GM21619 (cell line): Measurements from ENCODE around the gene TMEM258.

Source experiments
- ATAC-seq: cut with Tn5 transposase; IDR thresholded peaks from one replicate; pipeline ENCODE4 v1.9.1; 2021; ENCODE audit not compliant: unreplicated experiment

Gene TMEM258

GRCh38 chr11:61762223-61762615, 30.2 kb downstream of the TMEM258 start:
- no peak for ATAC-seq

DNA sequence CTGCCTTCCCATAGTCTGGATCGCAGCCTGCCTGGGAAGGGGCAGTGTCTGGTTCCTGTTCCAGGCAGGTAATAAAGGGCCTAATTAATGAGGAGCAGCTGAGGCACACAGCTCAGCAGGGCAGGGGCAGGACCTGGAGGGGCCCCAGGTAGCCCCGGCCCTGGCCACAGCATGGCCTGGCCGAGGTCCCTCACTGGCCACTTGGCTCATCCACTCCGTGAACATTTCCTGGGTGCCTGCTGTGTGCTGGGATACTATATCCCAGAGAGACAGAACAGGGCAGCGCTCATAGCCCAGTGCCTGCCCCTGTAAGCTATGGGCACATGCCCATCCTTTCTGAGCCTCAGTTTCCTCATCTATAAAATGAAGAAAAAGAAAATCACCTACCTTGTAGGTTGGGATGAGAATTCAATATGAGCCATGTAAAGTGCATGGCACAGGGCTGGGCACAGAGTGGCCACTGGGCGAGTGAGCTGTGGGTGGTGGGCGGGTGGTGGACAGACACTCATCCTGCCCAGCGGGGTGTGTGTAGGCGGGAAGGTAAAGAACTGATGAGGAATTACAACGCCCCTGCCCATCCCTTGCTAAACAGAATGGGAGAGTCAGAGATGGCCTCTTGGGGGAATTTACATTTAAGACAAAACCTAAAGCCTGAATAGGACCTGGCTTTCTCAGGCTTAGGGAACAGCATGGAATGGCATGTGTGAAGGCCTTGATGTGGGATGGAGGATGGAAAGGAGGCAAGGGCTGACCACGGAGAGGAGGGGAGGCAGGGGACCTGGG, 30.8 kb downstream of the TMEM258 start:
- ATAC-seq, result no peak

- ATAC-seq, result no peak
These were observed 31.5 kb downstream of the TMEM258 start for GRCh38 chr11:61760946-61761345.

DNA sequence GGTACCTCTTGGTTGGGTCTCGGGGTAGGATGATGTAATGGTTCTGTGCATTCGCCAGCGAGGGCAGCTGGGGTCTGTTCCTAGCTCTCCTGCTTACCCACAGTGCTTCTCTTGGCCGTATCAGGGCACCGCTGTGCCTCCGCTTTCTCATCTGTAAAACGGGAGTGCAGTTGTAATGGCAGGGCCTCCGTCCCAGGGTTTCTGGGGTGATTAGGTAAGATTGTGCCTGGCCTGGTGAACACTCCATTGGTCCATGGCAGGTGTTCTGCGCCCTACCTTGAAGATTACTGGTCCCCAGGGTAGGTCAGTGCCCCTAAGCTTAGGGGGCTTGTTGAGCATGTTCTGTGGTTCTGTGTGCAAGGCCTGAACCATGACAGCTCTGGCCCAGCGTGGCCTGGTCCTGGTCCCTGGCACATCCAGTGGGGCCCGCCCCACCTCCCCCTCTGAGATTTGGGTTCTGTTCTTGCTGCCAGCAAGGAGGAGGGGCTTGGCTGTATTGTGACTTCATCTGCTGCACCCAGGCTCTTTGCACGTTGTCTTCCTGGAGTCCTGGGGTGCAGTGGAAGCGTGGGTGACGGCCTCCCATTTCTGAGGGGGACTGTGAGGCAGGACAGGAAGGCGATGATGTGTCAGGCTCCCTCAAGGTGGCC, 35.1 kb downstream of the TMEM258 start:
- ATAC-seq, result no peak

GRCh38 chr11:61756452-61757212, 35.8 kb downstream of the TMEM258 start:
- ATAC-seq, result no peak

DNA sequence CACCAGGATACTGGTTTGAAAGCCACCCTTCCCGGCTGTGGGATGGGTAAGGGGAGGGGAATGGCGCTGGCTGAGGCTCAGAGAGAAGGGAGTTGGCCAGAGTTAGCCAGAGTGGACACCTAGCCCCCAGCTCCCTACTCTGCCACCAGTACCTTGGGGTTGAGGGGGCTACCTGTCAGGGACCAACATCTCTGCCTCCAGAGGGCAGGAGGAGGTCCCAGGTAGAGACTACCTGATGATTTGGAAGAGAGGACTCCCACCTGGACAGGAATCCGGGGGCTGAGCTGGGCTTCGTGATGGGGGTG, 36.3 kb downstream of the TMEM258 start:
- no peak for ATAC-seq

GRCh38 chr11:61754534-61755482, 37.6 kb downstream of the TMEM258 start:
- ATAC-seq, result no peak

GRCh38 chr11:61753672-61754071, 38.7 kb downstream of the TMEM258 start:
- no peak for ATAC-seq

DNA sequence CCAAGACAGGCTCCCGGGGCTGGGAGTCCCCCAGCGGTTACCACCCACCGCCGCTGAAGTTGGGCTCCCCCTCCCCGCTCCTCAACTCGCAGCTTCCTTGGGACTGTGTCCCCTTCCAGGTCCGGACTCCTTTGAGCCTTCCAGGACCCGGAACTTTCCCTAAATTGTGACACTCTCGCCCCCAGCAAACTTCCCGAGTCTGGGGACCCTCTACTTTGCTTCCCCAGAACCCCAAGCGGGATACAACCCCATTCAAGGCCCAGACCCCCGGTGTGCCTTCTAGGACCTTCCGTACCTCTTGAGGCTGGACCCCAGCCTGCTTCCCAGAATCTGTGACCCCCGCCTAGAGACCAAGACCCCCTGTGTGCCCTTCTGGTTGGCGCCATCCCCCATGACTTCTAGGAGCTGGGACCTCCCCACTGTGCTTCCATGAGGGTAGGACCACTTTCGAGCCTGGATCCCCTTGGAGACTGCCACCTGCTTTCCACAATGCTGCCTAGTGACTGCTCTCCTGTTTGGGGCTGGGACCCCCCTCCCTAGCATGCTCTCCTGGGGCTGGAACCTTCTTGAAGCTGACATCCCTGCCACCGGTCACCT, 39.4 kb downstream of the TMEM258 start:
- ATAC-seq, result no peak

DNA sequence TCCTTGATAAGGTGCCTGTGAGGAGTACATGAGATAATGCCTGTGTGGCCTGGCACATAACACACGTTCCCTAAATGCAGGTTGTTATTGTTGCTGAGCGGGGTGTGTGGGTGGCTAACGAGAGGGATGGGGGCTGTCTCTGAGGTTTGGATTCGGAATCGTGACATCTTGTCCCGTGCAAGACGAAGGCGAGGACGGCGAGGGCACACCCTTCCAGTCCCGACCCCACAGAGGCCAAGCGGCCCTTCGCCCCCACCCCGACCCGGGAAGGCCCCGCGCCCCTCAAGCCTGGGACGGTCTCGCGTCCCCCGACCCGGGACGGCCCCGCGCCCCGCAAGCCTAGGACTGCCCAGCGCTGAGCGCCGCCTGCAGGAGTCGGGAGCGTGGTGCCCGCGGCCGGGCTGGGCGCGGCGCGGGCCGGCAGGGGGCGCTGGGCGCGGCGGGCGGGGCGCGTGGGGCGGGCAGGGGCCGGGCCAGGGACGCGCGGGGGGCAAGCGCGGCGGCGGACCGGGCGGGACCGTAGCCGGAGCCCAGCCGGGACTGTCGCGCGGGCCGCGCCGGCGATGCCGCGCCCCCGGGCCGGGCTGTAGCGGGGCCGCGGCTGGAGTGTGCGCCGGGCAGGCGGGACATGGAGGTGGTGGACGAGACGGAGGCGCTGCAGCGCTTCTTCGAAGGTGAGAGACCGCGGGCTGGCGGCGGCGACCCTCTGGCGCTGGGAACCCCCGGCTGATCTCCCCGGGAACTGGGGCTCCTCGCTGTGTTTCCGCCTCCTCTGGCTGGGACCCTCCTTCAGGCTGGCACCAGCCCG, 40.1 kb downstream of the TMEM258 start, which contains the start of gene MYRF:
MYRF (plus strand) TSS at position 520 of the 808 bp plus-strand sequence; CDS start at position 629, 109 bp downstream.
- ATAC-seq, result no peak

- ATAC-seq, result no peak
These were observed 41.0 kb downstream of the TMEM258 start for GRCh38 chr11:61751384-61751783.

- ATAC-seq, result no peak
These were observed 41.6 kb downstream of the TMEM258 start for GRCh38 chr11:61750631-61751273.

DNA sequence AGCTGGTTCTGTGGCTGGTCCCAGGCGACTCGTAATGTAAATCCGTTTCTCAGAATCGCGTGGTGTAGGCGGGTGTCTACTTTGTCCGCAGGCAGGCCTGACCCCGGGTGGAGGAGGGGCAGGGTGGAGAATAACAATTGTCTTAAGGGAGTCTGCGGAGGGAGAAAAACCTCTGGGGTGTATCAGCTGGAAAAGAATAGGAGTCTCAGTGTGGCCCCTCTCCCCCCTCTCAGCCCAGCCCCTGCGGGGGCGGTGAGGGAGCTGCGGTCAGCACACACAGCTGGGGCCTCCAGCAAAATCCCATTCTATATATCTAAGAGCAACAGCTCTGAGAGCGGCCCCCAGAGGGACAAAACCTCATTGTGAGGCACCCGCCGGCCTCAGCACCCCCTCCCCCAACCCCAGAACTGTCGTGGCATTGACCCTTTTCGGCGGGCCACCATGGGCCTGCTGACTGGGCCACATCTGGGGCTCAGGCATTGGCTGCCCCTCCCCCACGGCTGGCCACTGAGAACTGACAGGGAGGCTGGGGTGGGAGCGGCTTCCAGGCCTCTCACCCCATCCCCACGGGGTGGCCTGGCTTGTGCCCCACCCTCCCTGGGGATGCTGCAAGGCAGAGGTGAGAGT, 42.7 kb downstream of the TMEM258 start:
- ATAC-seq, result no peak

- ATAC-seq, result no peak
These were observed 44.5 kb downstream of the TMEM258 start for GRCh38 chr11:61747967-61748285.

GRCh38 chr11:61747192-61747966, 45.0 kb downstream of the TMEM258 start:
- ATAC-seq, result no peak

- no peak for ATAC-seq
These were observed 45.8 kb downstream of the TMEM258 start for GRCh38 chr11:61746442-61747191.

DNA sequence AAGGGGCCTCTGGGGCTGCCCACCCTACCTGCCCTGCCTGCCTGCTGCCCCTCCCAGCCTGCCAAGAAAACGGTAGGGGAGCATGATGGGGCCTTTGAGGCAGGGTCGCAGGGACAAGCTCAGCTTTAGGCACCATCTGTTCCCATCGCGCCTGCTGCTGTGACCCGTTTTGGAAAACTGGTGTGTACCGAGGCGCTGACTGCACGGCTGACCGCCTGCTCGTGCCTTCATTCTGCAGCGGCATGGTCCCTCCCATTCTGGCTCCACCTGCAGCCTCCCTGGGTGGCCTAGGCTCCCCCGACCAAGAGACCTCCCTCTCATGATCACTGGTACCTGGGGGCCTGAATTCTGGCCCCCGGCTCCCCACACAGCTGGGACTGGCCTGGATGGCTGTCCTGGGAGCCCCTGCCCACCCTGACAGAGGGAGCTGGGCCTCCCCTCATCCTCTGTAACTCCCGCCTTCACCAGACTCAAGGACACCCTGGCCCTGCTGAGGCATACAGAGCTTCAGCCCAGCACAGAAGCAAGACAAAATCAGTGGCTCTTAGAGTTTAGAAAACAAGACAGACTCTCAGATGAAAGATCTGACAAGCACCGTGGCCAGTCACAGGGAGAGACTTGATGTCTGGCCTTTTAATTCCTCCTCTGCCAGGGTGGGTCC, 46.5 kb downstream of the TMEM258 start:
- ATAC-seq, result no peak
